ENCODE results near the gene MS4A14.
"Not testable (repeated sequence)": the region's sequence is repeated elsewhere in the genome, so short reads cannot be mapped to it uniquely, and the experiment has no call there.

- TF ChIP-seq, protein P1, sequence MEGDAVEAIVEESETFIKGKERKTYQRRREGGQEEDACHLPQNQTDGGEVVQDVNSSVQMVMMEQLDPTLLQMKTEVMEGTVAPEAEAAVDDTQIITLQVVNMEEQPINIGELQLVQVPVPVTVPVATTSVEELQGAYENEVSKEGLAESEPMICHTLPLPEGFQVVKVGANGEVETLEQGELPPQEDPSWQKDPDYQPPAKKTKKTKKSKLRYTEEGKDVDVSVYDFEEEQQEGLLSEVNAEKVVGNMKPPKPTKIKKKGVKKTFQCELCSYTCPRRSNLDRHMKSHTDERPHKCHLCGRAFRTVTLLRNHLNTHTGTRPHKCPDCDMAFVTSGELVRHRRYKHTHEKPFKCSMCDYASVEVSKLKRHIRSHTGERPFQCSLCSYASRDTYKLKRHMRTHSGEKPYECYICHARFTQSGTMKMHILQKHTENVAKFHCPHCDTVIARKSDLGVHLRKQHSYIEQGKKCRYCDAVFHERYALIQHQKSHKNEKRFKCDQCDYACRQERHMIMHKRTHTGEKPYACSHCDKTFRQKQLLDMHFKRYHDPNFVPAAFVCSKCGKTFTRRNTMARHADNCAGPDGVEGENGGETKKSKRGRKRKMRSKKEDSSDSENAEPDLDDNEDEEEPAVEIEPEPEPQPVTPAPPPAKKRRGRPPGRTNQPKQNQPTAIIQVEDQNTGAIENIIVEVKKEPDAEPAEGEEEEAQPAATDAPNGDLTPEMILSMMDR (IDR thresholded peaks at IDR 0.05) = not testable (repeated sequence)
- not testable (repeated sequence) for TF ChIP-seq POLR2A, POLR2AphosphoS5 (IDR thresholded peaks at IDR 0.05)
Measured at GRCh38 chr11:60366262-60366904, 29.9 kb upstream of the MS4A14 start.
